ENCODE measurements around the gene CACNG6.

Gene CACNG6

DNA sequence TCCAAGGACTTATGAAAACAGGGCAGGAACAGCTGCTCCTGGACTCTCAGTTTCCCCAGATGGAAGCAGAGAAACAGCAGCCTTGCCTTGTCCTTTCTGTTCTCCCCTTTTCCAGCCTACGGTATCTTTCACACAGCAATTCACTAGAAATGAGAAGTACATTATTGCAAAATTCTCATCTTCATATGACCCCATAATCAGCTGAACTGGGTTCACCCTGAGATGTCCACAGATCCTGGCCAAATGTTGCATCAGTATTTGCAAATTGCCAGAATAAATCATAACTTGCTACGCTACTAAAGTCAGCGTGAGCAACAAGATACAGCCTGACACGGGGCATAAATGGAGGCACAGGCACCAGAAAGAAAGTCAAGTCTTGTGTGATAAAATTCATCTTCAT lies 56.2 kb downstream of the CACNG6 start:
- no peak for DNase-seq
